PFSK-1 (cell line): ENCODE measurements around the gene FAXDC2.

Experiments
- FOXP2 ChIP-seq: optimal IDR thresholded peaks from 2 replicates; pipeline ENCODE3; 2011; ENCODE audit warnings: borderline replicate concordance, control low read depth, inconsistent platforms; ENCODE audit not compliant: insufficient read depth; ENCODE audit errors: extremely low read length, extremely low read depth
- POLR2AphosphoS5 ChIP-seq: IDR thresholded peaks from 2 replicates; pipeline ENCODE4 v1.6.1; 2012; ENCODE audit warnings: low read depth, mild to moderate bottlenecking, control low read depth, low read length, moderate library complexity
- SIN3A ChIP-seq: IDR thresholded peaks from 2 replicates; pipeline ENCODE4 v1.6.1; 2012; ENCODE audit warnings: mild to moderate bottlenecking, low read length, moderate library complexity, borderline replicate concordance; ENCODE audit not compliant: insufficient read depth
- TAF1 ChIP-seq: IDR thresholded peaks from 2 replicates; pipeline ENCODE4 v1.6.1; 2012; ENCODE audit warnings: low read length, control low read depth, borderline replicate concordance; ENCODE audit not compliant: insufficient read depth
- TF ChIP-seq, protein P1 (sequence below), 2 experiments: IDR thresholded peaks; 2 replicates each; pipeline versions ENCODE4 v1.6.1 to v1.8.0; 2011 to 2012; ENCODE audit warnings: low read depth in 2 of 2, low read length in 2 of 2, control low read depth in 1 of 2, inconsistent platforms in 1 of 2, mild to moderate bottlenecking in 1 of 2, moderate library complexity in 1 of 2; ENCODE audit not compliant: insufficient read depth in 1 of 2

FAXDC2 gene

GRCh38 chr5:154784856-154785255, 65.5 kb downstream of the FAXDC2 start:
- TF ChIP-seq POLR2AphosphoS5 (no peak), TAF1 (no peak), SIN3A (no peak), FOXP2 (no peak)
- TF ChIP-seq, protein P1, sequence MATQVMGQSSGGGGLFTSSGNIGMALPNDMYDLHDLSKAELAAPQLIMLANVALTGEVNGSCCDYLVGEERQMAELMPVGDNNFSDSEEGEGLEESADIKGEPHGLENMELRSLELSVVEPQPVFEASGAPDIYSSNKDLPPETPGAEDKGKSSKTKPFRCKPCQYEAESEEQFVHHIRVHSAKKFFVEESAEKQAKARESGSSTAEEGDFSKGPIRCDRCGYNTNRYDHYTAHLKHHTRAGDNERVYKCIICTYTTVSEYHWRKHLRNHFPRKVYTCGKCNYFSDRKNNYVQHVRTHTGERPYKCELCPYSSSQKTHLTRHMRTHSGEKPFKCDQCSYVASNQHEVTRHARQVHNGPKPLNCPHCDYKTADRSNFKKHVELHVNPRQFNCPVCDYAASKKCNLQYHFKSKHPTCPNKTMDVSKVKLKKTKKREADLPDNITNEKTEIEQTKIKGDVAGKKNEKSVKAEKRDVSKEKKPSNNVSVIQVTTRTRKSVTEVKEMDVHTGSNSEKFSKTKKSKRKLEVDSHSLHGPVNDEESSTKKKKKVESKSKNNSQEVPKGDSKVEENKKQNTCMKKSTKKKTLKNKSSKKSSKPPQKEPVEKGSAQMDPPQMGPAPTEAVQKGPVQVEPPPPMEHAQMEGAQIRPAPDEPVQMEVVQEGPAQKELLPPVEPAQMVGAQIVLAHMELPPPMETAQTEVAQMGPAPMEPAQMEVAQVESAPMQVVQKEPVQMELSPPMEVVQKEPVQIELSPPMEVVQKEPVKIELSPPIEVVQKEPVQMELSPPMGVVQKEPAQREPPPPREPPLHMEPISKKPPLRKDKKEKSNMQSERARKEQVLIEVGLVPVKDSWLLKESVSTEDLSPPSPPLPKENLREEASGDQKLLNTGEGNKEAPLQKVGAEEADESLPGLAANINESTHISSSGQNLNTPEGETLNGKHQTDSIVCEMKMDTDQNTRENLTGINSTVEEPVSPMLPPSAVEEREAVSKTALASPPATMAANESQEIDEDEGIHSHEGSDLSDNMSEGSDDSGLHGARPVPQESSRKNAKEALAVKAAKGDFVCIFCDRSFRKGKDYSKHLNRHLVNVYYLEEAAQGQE (IDR thresholded peaks at IDR 0.05; ENCODE audit: insufficient read depth in 1 of 2, low read depth in 2 of 2, low read length in 2 of 2): no peak

DNA sequence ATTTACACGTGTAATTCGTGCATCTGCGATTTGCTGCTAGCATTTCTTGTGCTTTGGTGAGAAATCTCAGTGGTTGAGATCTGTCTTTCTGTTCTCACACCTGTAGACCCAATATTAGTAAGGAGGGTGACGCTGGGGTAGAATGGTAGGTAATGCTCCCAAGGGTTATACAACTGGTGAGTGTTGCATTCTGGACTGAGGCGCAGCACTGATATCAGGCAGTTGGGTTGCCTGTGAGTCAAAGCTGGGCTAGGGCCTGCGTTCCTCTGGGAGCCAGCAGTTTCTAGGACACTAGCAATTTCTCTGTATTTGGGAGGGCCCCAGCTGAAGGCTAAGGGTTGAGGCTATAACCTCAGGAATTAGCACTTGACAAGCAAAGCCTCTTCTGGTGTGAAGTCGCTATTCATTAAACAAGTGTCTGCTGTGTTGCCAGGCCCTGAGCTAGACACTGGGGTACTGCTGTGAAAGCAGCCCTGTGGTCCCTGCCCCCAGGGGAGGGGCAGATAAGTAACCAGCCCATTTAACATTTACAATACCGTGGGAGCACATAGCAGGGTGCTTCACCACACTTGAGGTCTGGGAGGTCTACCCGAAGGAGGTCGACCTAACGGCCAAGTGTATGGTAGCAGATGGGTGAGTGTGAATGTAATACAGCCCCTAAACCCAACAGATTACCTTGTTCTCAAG, 66.5 kb downstream of the FAXDC2 start:
- TF ChIP-seq POLR2AphosphoS5 (no peak), TAF1 (no peak), SIN3A (no peak), FOXP2 (no peak)
- TF ChIP-seq, protein P1 (IDR thresholded peaks at IDR 0.05; ENCODE audit: insufficient read depth in 1 of 2, low read depth in 2 of 2, low read length in 2 of 2): no peak

DNA sequence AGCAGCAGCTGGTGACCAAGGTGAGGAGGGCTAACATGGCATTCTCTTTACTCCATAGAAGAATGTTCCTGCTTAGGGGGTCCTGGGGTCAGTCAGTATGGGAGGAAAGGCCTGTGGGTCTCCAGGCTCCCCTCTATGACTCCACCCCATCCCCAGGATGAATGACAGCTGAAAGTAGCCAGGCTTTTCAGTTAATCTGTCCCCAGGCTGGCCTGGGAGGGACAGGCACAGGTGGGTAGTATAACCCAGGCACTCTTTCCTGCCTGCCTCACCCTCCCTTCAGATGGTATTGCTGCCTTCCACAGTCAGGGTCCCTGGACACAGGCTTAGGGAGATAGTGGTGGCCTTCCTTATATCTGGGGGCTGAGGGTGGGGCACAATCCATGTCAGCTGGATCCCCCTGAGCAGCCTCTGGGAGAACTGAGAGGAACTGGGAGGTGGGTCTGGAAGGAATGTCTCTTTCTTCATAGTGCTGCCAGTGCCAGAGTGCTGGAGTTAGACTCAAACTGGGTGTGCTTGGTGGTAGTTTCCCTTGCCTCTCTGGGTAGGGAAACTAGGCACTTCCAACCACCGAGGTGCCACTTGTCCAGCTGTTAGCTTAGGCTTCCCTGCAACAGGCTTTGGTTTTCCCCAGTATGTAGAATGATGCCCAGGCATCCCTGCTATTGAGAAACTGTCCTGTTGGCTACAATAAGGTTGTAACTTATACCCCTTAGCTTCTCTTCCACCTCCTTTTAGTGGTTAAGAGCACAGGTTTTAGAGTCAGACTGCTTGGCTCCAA, 67.4 kb downstream of the FAXDC2 start:
- TF ChIP-seq TAF1 (no peak), FOXP2 (no peak), SIN3A (no peak), POLR2AphosphoS5 (no peak)
- TF ChIP-seq, protein P1 (IDR thresholded peaks at IDR 0.05; ENCODE audit: insufficient read depth in 1 of 2, low read depth in 2 of 2, low read length in 2 of 2): no peak

DNA sequence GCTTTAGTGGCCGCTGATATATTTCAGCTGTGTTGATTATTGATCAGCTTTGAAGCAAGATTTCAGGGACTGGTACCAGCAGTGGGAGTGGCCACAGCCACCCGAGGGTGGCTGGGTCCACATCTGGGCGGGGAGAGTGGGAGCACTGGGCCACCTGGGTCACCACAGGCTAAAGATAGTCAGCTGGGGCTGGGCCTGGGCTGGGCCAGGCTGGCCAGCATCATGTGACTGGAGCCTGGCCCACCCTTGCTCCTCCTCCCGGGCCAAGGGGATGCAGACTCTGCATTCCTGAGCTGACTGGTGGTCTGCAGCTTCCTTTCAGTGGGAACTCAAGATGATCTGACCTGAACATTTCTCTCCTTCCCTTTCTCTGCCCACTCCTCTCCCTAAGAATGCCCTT, 68.1 kb downstream of the FAXDC2 start:
- TF ChIP-seq, protein P1 (IDR thresholded peaks at IDR 0.05; ENCODE audit: insufficient read depth in 1 of 2, low read depth in 2 of 2, low read length in 2 of 2): no peak
- TF ChIP-seq FOXP2 (no peak), POLR2AphosphoS5 (no peak), SIN3A (no peak), TAF1 (no peak)
